ENCODE results near the gene CACTIN. TPM values are rescaled to one million over a fixed set of nuclear protein-coding genes. Genes with fewer than 3 reads are reported as not detected.
A peak's percentile ranks its signal among the peaks of the same experiment; 100 is the strongest.

The CACTIN gene
- total and polyA plus RNA-seq, 2 of the 8 experiments (the other 6 are each of a cell fraction or from before 2014, with no cell fraction given): 25.8 to 29.9 TPM

GRCh38 chr19:3614858-3615505, 11.6 kb downstream of the CACTIN start:
- no peak overlapping the region for H4K5ac ChIP-seq (ENCODE audit: insufficient read length, low read depth, low read length)
- no peak overlapping the region for H3K56ac ChIP-seq (replicated peaks; ENCODE audit: insufficient read length, low read depth, low read length)
- H2AK5ac ChIP-seq (ENCODE audit: low read depth, low read length): no peak overlapping the region
- no peak overlapping the region for H2BK5ac ChIP-seq (ENCODE audit: low read depth, low read length)
- POLR2A ChIA-PET (ENCODE audit: partially characterized antibody): interaction anchor here (1.4 kb wide), 1 partner anchor 11 kb away, joined by 3 read pairs; no protein-coding TSS in a partner anchor
- H4K91ac ChIP-seq (replicated peaks; ENCODE audit: insufficient read length, low read length): no peak overlapping the region
- no peak overlapping the region for H3K4ac ChIP-seq (replicated peaks; ENCODE audit: insufficient read length, low read depth, low read length)
- CTCF ChIA-PET (ENCODE audit: partially characterized antibody): interaction anchor here (0.9 to 7.3 kb wide), 2 partner anchors 29 to 65 kb away, joined by 4 to 38 read pairs; partner anchors contain the start of gene GIPC3
- no peaks in the 10 kb centered on the region for H3K27me3 ChIP-seq (replicated peaks in 1 of 4; ENCODE audit: control insufficient read depth in 3 of 4, extremely low read depth in 1 of 4, insufficient read depth in 3 of 4, low read length in 3 of 4)
- FAIRE-seq (no peak), DNase-seq (ENCODE audit: low read depth in 1 of 2, low spot score in 2 of 2) (no peak)
- no peaks in the 10 kb centered on the region for H3K23me2 ChIP-seq (ENCODE audit: low read depth, low read length)
- H3K23ac ChIP-seq (ENCODE audit: insufficient read length): no peak overlapping the region
- H3K9me3 ChIP-seq (ENCODE audit: insufficient read depth in 2 of 2, low read depth in 1 of 2, low read length in 1 of 2): no peaks in the 10 kb centered on the region
- no peaks in the 10 kb centered on the region; the same call in 1 of the 2 replicates for H3K79me1 ChIP-seq (ENCODE audit: low read depth, low read length)
- H3K4me2 ChIP-seq (ENCODE audit: insufficient read depth in 1 of 2, low read depth in 2 of 2, low read length in 2 of 2): no peak overlapping the region
- no peak overlapping the region for H2BK15ac ChIP-seq (ENCODE audit: low read length)
- no peaks in the 10 kb centered on the region for H3K79me2 ChIP-seq (ENCODE audit: control insufficient read depth in 1 of 2, insufficient read depth in 2 of 2, low read length in 2 of 2)
- H3K4me1 ChIP-seq (replicated peaks in 1 of 4; ENCODE audit: control insufficient read depth in 3 of 4, insufficient read depth in 4 of 4, low read length in 3 of 4): peaks cover 0 to 3% (median under 1%) of the 10 kb centered on the region in 4 experiments; a peak in 3 of 7 replicates
- peak overlapping the region; percentile 35; the same call in 1 of the 2 replicates for H4K8ac ChIP-seq (ENCODE audit: extremely low read depth, insufficient read depth, low read length)
- no peak overlapping the region for H2AFZ ChIP-seq (ENCODE audit: low read length)
- H2BK12ac ChIP-seq (ENCODE audit: low read depth, low read length): no peak overlapping the region
- 90% methylated on average over 16 of the region's 18 CpGs; no CpG with 5 or more reads in 1 of the 2 experiments for WGBS, 2 experiments (ENCODE audit: extremely low coverage in 1 of 2, insufficient coverage in 1 of 2, insufficient read length in 1 of 2, insufficient replicate concordance in 2 of 2, low coverage in 1 of 2, low lambda C conversion rate in 2 of 2, missing lambda C conversion rate in 1 of 2)
- no peak overlapping the region for H2BK120ac ChIP-seq (replicated peaks; ENCODE audit: low read depth, low read length)
- H4K20me1 ChIP-seq (replicated peaks in 1 of 2; ENCODE audit: control insufficient read depth in 1 of 2, insufficient read depth in 2 of 2, low read length in 2 of 2): peaks cover 2 to 17% of the 10 kb centered on the region in 2 experiments
- H3K27ac ChIP-seq (ENCODE audit: low read depth, low read length): no peak overlapping the region
- H2BK20ac ChIP-seq (ENCODE audit: low read length): no peak overlapping the region
- H3K4me3 ChIP-seq (ENCODE audit: extremely low read depth in 1 of 4, insufficient read depth in 2 of 4, low read depth in 3 of 4, low read length in 4 of 4): no peak overlapping the region
- H3K14ac ChIP-seq (ENCODE audit: insufficient read length): no peak overlapping the region
- H3K36me3 ChIP-seq (ENCODE audit: control insufficient read depth in 2 of 4, insufficient read depth in 4 of 4, low read length in 3 of 4): peaks cover 0 to 21% (median 3%) of the 10 kb centered on the region in 4 experiments; a peak in 2 of 8 replicates
- no peak overlapping the region for H3K9ac ChIP-seq (replicated peaks in 1 of 4; ENCODE audit: extremely low read depth in 1 of 4, low read depth in 3 of 4, low read length in 3 of 4)
- no peak overlapping the region for H3K18ac ChIP-seq (ENCODE audit: extremely low read depth, low read length)
- TF ChIP-seq RXRA (IDR thresholded peaks at IDR 0.05; ENCODE audit: insufficient read depth, low read depth, low read length): no peak
- TF ChIP-seq, protein P1, sequence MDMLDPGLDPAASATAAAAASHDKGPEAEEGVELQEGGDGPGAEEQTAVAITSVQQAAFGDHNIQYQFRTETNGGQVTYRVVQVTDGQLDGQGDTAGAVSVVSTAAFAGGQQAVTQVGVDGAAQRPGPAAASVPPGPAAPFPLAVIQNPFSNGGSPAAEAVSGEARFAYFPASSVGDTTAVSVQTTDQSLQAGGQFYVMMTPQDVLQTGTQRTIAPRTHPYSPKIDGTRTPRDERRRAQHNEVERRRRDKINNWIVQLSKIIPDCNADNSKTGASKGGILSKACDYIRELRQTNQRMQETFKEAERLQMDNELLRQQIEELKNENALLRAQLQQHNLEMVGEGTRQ (IDR thresholded peaks at IDR 0.05; ENCODE audit: low read length): no peak
- TF ChIP-seq CEBPB (IDR thresholded peaks at IDR 0.05; ENCODE audit: low read depth, low read length): no peak
- TF ChIP-seq RNF2 (IDR thresholded peaks at IDR 0.05; ENCODE audit: borderline replicate concordance, low read depth, low read length, missing control alignments, poor library complexity, severe bottlenecking): no peak
- TF ChIP-seq SP2 (IDR thresholded peaks at IDR 0.05; ENCODE audit: low read length): no peak
- TF ChIP-seq TCF12 (IDR thresholded peaks at IDR 0.05; ENCODE audit: low read depth, low read length): no peak
- TF ChIP-seq KDM4A (IDR thresholded peaks at IDR 0.05; ENCODE audit: low read depth, low read length, severe bottlenecking): no peak
- no peak for TF ChIP-seq KDM1A (IDR thresholded peaks at IDR 0.05; ENCODE audit: borderline replicate concordance, low read length)
- TF ChIP-seq TEAD4 (IDR thresholded peaks at IDR 0.05; ENCODE audit: low read depth, low read length): no peak
- no peak for TF ChIP-seq HDAC6 (IDR thresholded peaks at IDR 0.05; ENCODE audit: low read depth, low read length)
- TF ChIP-seq MAFK (IDR thresholded peaks at IDR 0.05; ENCODE audit: low read depth, low read length): no peak
- no peak for TF ChIP-seq PHF8 (conservative IDR thresholded peaks at IDR 0.05; ENCODE audit: low read depth, low read length)
